HG02763 (cell line): ENCODE measurements around the gene PLA2G6.
"Not testable (repeated sequence)": the region's sequence is repeated elsewhere in the genome, so short reads cannot be mapped to it uniquely, and the experiment has no call there.

Source experiments
- ATAC-seq: cut with Tn5 transposase; IDR thresholded peaks from one replicate; pipeline ENCODE4 v1.9.1; 2021; ENCODE audit warnings: mild to moderate bottlenecking, moderate library complexity; ENCODE audit not compliant: unreplicated experiment

Gene PLA2G6

GRCh38 chr22:38135133-38135706, 46.4 kb downstream of the PLA2G6 start:
- no peak for ATAC-seq

GRCh38 chr22:38133331-38133730, 48.3 kb downstream of the PLA2G6 start:
- no peak for ATAC-seq

GRCh38 chr22:38132794-38133193, 48.8 kb downstream of the PLA2G6 start:
- ATAC-seq: no peak

- ATAC-seq: no peak
Observed at GRCh38 chr22:38132136-38132535, 49.5 kb downstream of the PLA2G6 start.

- ATAC-seq: no peak
Observed at GRCh38 chr22:38131399-38131798, 50.2 kb downstream of the PLA2G6 start.

GRCh38 chr22:38129856-38130255, 51.8 kb downstream of the PLA2G6 start:
- ATAC-seq: no peak

GRCh38 chr22:38129021-38129420, 52.6 kb downstream of the PLA2G6 start:
- no peak for ATAC-seq

- no peak for ATAC-seq
Observed at GRCh38 chr22:38127869-38128268, 53.8 kb downstream of the PLA2G6 start.

GRCh38 chr22:38126928-38127668, 54.5 kb downstream of the PLA2G6 start:
- ATAC-seq: no peak

- ATAC-seq: no peak
Observed at GRCh38 chr22:38125751-38126201, 55.9 kb downstream of the PLA2G6 start.

- ATAC-seq: no peak
Observed at GRCh38 chr22:38125038-38125610, 56.5 kb downstream of the PLA2G6 start.

GRCh38 chr22:38124236-38124974, 57.2 kb downstream of the PLA2G6 start:
- ATAC-seq: no peak

GRCh38 chr22:38122616-38123015, 59.0 kb downstream of the PLA2G6 start:
- ATAC-seq: no peak

GRCh38 chr22:38120359-38121110, 61.1 kb downstream of the PLA2G6 start:
- no peak for ATAC-seq

- not testable (repeated sequence) for ATAC-seq
Observed at GRCh38 chr22:38118747-38119146, 62.9 kb downstream of the PLA2G6 start.

- no peak for ATAC-seq
Observed at GRCh38 chr22:38118182-38118581, 63.4 kb downstream of the PLA2G6 start.

- not testable (repeated sequence) for ATAC-seq
Observed at GRCh38 chr22:38117556-38117955, 64.1 kb downstream of the PLA2G6 start.

- no peak for ATAC-seq
Observed at GRCh38 chr22:38115423-38116205, 66.0 kb downstream of the PLA2G6 start.

- no peak for ATAC-seq
Observed at GRCh38 chr22:38114484-38115398, 66.9 kb downstream of the PLA2G6 start.
